ENCODE results near the gene MIA2. TPM values are rescaled to one million over a fixed set of nuclear protein-coding genes. Genes with fewer than 3 reads are reported as not detected.

MIA2 gene
- total RNA-seq, 1 donor from 2014 or later = 23.5 TPM

DNA sequence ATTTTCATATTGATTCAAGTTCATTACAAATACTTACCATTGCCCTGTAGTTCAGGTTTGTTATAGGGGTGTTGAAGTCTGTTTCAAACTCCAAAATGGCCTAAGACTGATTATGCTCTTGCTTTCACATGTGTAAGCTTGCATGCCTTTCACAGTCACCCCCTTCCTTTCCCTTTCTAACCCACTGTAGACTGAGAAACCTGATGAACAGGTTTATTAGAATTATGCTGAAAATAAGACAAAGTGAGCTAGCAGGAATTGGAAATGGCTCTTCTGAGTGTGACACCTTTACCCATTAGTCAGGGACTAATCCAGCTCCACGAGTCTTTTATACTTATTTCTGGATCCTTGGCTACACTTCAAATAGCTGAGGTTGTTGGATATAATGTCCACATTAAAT lies 159.6 kb downstream of the MIA2 start:
- peak overlapping the region; percentile 84 for H3K27ac Mint-ChIP-seq
- no peaks in the 10 kb centered on the region for H3K4me1 Mint-ChIP-seq (ENCODE audit: unreplicated experiment)
- peaks cover 4% of the 10 kb centered on the region for H3K9me3 Mint-ChIP-seq
- no peaks in the 10 kb centered on the region for H3K27me3 Mint-ChIP-seq
- TF ChIP-seq, protein P1, sequence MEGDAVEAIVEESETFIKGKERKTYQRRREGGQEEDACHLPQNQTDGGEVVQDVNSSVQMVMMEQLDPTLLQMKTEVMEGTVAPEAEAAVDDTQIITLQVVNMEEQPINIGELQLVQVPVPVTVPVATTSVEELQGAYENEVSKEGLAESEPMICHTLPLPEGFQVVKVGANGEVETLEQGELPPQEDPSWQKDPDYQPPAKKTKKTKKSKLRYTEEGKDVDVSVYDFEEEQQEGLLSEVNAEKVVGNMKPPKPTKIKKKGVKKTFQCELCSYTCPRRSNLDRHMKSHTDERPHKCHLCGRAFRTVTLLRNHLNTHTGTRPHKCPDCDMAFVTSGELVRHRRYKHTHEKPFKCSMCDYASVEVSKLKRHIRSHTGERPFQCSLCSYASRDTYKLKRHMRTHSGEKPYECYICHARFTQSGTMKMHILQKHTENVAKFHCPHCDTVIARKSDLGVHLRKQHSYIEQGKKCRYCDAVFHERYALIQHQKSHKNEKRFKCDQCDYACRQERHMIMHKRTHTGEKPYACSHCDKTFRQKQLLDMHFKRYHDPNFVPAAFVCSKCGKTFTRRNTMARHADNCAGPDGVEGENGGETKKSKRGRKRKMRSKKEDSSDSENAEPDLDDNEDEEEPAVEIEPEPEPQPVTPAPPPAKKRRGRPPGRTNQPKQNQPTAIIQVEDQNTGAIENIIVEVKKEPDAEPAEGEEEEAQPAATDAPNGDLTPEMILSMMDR (conservative IDR thresholded peaks at IDR 0.05) = no peak
- H3K36me3 Mint-ChIP-seq = peaks cover 18% of the 10 kb centered on the region
- no peak for DNase-seq (ENCODE audit: extremely low spot score, unreplicated experiment)
- H3K4me3 Mint-ChIP-seq = peak overlapping the region; percentile 45

DNA sequence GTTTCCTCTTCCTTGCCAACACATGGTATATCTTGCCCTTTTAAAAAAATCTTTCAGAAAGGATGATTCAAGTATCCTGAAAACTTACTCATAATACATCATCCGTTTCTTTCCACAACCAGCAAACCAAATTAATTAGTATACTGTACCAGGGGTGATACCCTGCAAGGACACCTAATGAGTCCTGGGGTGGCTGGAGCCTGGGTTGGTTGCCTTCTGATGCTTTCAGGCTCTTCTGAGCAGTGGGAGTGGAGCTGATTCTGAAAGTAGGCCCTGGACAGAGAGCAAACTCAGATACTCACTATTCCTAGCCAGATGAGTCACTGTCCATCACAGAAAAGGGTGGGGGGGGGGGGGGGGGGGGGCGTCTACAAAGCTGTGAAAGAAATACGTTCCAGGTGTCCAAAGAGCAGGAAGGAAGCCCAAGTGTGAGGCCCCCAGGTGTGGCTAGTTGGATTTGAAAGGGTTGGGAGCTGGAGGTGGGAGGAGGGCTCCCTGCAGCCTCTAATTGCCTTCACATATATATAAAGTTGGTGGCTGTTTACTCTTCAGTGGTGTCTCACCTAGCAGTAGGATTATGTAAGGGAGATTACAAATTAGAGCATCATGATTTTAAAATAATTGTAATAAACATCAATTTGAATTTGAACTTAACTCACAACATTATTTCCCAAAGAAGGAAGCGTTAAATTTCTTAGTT lies 162.0 kb downstream of the MIA2 start:
- DNase-seq (ENCODE audit: extremely low spot score, unreplicated experiment) = no peak
- TF ChIP-seq, protein P1 (conservative IDR thresholded peaks at IDR 0.05) = no peak
- H3K27ac Mint-ChIP-seq = no peak overlapping the region

DNA sequence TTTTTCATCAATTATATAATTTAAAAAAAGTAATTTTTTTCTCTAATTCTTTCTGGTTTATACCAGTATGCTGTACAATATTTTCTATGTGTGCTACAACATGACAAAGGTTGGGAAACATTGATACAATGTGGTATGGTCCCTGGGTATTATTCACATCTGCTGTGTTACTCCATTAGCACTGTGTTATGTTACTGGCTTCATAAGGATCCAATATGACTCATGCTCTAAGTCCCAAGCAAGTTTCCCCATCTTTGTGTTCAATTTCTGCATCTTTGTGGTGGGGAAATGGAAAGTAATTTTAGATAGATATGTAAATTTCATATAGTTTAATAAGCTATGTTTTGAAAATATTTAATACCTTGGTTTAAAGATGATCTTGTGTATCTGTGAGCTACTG lies 162.7 kb downstream of the MIA2 start:
- TF ChIP-seq, protein P1 (conservative IDR thresholded peaks at IDR 0.05) = no peak
- H3K36me3 Mint-ChIP-seq = peaks cover 22% of the 10 kb centered on the region
- H3K9me3 Mint-ChIP-seq = peaks cover 4% of the 10 kb centered on the region
- no peak overlapping the region for H3K4me3 Mint-ChIP-seq
- no peak for DNase-seq (ENCODE audit: extremely low spot score, unreplicated experiment)
- no peak overlapping the region for H3K27ac Mint-ChIP-seq
- no peaks in the 10 kb centered on the region for H3K27me3 Mint-ChIP-seq
- H3K4me1 Mint-ChIP-seq (ENCODE audit: unreplicated experiment) = no peaks in the 10 kb centered on the region

More for the DNA sequence above, 162.0 kb downstream of the MIA2 start:
- H3K27me3 Mint-ChIP-seq = no peaks in the 10 kb centered on the region
- H3K9me3 Mint-ChIP-seq = peaks cover 4% of the 10 kb centered on the region
- peaks cover 18% of the 10 kb centered on the region for H3K36me3 Mint-ChIP-seq
- H3K4me3 Mint-ChIP-seq = no peak overlapping the region
- no peaks in the 10 kb centered on the region for H3K4me1 Mint-ChIP-seq (ENCODE audit: unreplicated experiment)

DNA sequence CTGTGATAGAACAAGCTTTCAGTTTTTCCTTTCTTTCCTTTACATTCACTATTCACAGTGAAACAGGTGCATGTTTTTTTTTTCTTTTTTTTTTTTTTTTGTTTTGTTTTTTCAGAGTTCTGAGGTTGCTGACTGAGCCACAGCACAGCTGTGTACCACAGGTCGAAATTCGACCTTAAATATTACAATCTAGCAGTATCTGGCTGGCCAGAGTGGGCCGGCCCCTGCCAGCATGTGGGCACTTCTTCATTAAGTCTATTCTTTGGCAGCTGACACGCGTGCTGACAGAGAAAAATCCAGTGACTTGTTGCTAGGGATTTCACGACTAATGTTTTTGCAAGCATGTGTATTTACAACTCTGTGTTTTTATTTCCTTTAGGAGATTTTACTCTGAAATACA lies 164.7 kb downstream of the MIA2 start:
- H3K4me1 Mint-ChIP-seq (ENCODE audit: unreplicated experiment) = no peaks in the 10 kb centered on the region
- H3K27ac Mint-ChIP-seq = no peak overlapping the region
- H3K36me3 Mint-ChIP-seq = peaks cover 24% of the 10 kb centered on the region
- DNase-seq (ENCODE audit: extremely low spot score, unreplicated experiment) = no peak
- no peak overlapping the region for H3K4me3 Mint-ChIP-seq
- no peaks in the 10 kb centered on the region for H3K27me3 Mint-ChIP-seq
- peaks cover under 1% of the 10 kb centered on the region for H3K9me3 Mint-ChIP-seq
- TF ChIP-seq, protein P1 (conservative IDR thresholded peaks at IDR 0.05) = no peak

DNA sequence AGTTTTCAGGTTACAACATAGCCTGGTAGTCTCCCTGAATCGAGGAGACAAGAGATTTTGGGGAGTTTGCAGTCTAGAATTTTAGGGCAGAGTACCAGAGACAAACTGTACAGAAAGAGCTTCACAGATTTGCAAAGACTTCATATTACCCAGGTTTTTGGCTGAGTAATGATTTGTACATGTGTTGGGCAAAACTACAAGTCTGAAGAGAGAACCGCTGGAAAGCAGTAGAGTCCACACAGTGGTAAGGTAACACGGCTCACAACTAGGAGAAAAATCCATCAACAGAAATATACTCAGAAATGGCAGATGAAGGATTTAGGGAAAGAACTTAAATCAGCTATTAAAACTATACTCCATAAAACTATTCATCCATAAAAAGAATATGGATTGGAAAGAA lies 172.8 kb downstream of the MIA2 start:
- no peak overlapping the region for H3K4me3 Mint-ChIP-seq
- H3K9me3 Mint-ChIP-seq = peaks cover 6% of the 10 kb centered on the region
- no peak for DNase-seq (ENCODE audit: extremely low spot score, unreplicated experiment)
- H3K4me1 Mint-ChIP-seq (ENCODE audit: unreplicated experiment) = no peaks in the 10 kb centered on the region
- TF ChIP-seq, protein P1 (conservative IDR thresholded peaks at IDR 0.05) = no peak
- H3K27ac Mint-ChIP-seq = no peak overlapping the region
- H3K36me3 Mint-ChIP-seq = peaks cover 15% of the 10 kb centered on the region
- H3K27me3 Mint-ChIP-seq = no peaks in the 10 kb centered on the region

Data from type B pancreatic cell (in vitro differentiated cells).